GM21529 (cell line): Measurements from ENCODE around the gene PDXK.

Experiments
- ATAC-seq: cut with Tn5 transposase; IDR thresholded peaks from one replicate; pipeline ENCODE4 v1.9.1; 2021; ENCODE audit not compliant: unreplicated experiment

PDXK gene

DNA sequence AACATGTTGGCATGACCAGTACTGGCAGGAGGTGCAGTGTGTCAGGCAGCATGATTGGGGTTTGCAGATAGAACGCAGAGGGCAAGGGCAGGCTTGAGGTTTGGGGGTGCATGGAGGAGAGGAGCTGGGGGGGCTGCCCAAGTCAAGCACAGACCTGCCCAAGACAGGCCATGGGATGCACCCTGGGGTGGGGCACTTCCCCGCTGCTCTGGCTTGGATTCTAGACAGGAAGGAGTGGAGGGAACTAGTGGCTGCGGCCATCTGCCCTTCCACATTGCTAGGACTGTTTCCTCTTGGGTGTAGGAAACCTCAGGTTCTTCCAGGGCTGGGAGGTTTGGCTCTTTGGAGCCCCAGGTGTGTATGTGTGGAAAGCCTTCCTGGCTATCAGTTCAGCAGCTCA lies 3.0 kb downstream of the PDXK start:
- ATAC-seq = no peak

DNA sequence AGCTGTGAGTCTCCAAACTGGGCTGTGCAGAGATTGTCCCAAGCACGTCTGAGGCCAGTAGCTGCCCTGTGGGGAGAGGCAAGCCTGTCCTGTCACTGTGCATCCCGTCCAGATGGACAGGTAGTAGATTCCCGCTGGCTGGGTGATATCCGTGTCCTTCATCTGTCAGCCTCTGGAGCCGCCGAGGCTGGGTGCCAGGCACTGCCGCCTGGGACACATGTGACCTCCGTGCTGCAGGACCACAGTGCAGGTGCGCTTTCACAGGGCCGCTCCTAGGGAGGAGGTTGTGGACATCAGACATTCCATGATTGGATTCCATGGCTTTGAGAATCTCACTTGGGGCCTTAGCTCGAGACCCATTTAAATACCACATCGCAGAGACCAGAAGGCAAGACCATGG lies 4.7 kb downstream of the PDXK start:
- ATAC-seq = no peak

DNA sequence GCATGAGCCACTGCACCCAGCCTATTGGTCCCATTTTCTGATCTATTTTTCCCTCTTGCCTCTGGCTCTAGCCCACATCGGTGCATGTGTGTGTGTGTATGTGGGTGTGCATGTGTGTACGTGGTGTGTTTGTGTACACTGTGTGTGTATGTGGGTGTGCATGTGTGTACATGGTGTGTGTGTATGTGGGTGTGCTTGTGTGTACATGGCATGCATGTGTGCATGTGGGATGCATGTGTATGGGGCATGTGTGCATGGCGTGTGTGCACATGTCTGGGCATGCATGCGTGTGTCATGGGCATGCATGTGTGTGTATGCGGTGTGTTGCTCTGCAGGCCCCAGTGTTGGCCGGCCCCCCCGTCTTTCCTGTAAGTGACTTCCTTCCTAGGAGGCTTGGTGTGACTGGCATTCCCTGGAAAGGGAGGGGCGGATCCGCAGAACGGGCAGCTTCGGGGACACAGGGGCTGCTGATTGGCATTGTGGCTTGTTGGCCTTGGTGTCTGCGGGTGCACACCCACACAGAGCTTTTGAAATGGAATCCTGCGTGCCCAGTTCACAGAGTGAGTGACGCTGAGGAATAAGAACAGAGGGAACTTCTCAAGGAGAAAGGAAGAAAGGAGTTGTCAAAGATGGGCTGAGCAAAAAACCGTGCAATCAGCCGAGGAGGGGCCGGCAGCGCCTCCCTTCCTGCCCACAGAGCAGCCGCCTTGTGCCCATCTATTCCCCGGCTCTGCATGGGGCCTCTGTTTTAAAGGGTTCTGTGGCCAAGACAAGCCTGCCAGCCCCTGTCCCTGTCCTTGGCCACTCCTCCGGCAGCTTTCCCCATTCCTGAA lies 8.0 kb downstream of the PDXK start:
- ATAC-seq = no peak

DNA sequence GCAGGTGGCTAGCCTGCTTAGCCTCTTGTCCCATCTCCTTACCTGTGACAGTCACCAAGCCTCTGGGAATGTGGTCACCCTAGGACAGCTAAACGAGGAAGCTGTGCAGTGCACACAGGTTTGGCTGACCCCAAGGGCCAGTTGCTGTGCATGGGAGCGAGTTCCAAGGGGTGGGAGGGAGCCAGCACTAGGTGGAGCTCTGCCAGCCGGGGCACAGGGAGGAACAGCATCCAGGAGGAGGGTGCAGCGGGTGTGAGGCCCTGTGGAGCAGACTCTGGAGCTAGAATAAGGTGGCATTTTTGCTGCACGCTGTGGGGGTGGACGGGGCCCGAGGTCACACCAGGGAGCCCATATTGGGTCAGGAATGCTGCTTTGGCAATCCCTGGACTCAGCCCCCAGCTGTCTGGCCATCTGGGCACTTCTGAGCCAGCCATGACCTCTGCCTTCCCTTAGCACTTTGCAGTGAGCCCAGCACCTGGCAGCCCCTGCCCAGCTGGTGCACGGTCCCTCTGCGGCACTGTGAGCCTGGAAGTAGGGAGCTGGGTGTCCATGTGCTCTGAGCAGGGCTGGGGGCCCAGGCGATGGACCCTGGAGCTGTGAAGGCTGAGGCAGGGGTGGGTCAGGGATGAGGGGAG lies 8.7 kb downstream of the PDXK start:
- no peak for ATAC-seq

DNA sequence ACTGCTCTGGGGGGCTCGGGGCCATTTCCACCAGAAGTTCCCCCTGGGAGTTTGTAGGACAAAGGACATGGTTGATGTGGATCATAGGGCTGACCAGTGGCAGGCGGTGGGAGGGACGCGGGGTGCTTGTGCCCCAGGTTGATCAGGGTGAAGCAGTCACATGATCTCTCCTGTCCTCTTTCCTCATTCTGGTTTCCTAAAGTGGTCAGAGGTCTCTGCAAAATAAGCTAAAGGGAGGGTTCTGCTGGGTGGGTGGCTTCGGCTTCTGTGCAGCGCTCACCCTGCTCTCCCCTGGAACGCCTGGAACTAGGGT lies 9.2 kb downstream of the PDXK start:
- ATAC-seq = peak; percentile 5

DNA sequence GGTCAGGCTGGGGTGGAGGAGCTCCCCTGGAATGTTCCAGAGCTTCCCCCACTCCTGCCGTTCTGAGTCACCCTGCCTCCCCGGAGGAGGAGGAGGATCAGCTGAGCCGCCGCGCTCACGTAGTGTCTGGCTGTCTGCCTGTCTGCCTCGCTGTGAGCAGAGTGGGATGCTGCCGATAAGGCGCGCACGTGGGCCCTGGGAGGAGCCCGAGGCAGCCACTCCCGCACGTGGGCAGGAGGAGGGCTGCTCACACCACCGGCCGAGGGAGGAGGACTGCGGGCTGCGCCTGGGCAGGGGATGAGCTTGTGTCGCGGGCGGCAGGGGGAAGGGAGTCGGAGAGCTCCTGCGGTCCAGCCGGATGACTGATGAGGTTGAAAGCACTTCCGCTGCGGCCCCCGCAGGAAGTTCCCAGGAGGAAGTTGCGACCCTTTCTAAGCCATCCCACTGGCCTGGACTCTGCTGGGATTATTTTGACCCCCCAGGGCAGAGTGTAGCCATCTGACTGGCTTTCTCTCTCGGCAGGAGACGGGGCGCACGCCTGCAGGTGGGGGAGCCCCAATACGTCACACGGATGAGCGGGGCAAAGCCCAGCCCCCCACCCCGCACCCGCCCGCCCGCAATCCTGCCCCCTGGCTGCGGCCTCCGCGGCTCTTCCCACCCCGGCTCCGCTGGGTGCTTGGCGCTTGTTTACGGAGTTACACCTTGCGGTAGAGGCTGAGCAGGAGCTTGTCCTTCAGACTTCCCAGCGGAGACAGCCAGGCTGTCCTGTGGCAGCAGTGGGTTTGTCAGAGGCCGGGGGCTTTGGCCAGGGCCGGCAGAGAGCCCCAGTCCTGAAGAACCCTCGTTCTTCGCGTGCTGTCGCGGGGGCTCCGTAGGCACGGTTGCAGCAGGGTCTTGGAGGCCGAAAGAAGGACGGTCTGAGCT lies 9.8 kb downstream of the PDXK start:
- ATAC-seq = peak; percentile 66

DNA sequence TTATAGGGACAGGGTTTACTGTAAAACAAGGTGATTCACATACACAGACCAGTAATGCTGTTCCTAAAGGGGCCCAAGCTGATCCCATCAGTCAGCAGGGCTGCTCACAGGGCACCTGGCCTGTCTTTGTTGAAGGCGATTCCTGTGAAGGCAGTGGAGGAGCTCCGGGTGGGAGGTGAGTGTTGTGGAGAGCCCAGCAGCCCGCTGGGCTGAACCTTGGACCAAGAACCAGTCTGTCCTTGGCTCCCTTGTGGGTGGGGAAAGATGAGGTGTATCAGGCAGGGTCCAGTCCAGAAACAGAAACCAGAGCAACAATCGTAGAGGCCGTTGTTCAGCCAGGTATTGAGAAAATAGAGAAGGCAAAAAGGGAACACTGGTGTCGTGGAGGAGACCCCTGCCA lies 12.5 kb downstream of the PDXK start:
- ATAC-seq = no peak

DNA sequence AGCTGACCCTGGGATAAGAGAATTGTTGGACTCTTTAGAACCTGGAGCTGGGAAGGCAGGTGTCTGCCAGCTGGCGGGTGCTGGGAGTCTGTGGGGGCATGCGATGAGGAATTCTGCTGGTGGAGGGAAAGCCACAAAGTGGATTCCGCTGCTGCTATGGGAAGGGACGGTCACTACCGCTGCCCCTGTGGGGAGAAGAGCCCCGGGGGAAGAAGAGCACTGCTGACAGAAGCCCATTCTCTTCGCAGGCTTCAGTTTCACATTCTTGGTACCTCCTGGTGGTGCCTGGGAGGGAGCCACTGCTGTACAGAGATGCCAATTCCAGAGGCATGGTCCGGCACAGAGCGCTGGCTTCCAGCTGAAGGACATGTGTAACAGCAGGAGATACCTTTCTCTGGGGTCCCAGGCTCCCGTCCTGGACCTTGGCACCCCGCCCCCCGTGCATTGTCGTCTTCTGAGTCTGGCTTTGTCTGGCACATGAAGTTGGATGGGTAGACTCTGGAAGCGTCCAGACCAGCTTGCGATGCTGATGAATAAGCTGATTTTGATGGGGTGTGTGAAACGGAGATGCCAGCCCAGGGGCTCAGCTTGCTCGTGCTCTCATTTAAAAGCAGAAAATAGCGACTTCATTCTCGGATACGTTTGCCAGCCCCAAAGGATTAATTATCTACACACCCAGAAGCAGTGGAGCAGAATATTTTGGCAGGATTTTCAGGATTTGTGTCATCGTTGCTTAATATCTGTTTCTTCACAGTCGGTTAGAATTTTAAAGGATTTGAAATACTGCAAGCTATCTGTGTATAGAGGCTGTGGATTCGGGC lies 13.2 kb downstream of the PDXK start:
- ATAC-seq = no peak

DNA sequence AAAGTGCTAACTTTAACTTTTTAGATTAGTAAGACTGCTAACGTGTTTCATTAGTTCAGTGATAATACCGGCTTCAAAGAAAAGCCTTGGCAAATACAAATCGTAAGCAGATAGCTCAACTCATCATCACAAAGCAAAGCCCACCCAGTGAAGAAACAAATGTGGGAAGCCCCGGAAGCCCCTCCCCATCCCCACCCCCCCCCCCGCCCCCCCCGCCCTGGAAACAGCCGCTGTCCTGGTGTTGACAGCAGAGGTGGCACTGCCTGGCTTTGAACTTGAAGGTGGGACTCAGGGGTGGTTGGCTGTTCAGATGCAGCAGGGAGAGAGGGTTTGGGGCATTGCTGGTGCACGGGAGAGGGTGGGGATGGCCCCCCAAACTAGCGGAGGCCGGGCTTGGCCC lies 14.1 kb downstream of the PDXK start:
- no peak for ATAC-seq

DNA sequence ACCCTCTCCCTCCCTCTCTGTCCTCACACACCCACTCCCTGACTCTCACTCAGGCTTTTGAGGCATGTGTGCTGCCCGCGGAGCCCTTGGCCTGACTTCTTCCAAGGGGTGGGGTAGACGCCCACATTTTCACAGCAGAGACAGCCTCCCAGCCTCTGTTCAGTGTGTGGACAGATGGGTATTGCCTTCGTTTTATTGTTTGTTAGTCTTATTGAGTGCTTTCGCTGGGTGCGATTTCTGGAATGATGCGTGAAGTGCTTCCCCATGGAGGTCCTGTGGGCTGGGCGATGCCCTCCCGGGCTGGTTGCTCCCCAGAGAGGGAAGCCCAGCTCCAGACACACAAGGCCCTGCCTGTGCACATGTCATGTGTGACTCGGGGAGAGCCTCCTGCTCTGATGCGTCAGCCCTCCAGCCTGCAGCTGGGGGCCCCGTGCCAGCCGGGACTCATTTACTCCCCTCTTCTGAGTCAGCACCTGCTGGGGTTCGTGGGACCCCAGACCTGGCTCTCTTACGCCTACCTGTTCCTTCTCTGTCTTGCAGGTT lies 14.7 kb downstream of the PDXK start:
- ATAC-seq = no peak

DNA sequence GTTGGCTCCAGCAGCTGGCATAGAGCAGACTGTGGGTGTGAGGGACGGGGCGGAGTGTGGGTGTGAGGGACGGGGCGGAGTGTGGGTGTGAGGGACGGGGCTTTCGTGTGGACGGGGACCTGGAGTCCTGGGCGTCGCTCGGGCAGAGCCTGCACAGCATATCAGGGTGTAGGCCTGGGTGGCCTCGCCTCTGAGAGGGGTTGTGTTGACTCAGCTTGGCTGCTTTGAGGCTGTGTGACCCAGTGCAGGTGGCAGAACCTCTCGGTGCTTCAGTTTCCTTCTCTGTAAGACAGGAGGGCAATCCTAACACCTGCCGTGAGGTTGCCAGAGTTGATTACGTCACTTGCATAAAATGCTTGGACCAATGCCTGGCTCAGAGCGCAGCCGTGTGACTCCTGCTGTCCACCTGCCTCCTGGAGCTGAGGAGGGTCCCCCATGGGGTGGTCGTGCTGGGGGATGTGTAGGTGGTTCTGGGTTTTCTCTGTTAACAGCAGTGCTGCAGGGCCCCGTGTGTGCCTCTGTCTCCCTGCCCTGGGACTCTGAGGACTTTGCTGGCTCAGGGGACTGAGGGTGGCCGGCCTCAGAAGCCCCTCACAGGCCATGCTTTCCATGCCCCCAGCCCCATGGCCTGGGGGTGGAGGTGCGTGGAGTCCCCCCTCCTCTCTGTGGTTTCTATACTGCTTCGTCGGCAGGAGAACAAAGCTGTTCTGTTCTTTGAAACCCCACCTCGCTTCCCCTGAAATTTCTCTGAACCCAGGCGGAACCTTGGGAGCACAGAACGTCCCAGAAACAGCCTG lies 15.4 kb downstream of the PDXK start:
- ATAC-seq = no peak

DNA sequence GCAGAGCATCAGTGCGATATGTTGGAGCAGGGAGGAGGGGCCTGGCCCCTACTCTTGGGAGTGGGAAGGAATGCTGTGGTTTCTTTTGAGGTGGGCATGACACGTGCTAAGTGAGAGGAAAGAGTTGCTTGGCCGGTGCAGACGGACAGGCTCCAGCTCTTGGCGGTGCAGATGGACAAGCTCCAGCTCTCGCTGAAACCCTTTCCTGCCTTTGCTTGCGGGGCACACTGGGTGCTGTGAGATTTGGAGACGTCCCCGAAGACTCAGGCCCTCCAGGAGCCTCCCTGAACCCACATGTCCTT lies 15.9 kb downstream of the PDXK start:
- no peak for ATAC-seq

DNA sequence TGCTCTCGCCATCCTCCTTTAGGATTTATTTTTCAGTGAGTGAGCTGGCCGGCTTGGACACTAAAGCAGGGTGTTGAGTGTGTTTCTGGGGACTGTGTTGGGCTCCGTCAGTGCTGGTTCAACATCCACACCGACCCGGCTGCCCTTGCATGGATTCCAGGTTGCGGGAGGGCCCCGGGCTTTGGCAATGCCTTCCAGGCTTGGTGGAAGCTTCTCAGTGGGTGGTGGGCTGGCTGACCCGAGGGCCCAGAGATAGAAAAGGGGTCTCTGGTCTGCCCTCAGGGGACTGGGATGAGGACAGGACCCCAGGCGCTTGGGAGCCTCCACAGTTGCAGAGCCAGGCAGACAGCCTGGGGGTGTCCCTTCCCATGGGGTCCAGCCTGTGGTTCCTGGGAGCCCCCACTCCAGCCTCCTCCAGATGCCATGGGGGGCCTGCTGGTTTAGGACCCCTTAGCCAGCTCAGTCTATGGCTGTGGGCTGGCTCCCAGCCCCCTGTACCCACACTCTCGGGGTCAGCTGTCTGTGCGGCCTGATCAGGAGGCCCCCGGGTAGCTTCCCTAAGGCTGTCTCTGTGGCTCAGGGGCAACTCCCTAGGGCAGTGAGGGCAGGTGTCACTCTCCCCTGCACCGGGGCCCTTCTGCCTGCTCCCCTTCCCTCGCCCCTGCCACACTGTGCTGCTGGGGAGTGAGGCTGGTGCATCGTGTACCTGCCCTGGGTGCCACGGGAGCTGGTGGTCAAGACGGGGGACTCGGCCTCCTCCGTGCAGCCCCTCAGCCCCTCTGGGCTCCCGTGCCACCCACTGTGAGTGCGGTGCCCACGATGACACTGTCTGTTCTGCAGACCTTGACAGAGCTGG lies 16.5 kb downstream of the PDXK start:
- no peak for ATAC-seq

DNA sequence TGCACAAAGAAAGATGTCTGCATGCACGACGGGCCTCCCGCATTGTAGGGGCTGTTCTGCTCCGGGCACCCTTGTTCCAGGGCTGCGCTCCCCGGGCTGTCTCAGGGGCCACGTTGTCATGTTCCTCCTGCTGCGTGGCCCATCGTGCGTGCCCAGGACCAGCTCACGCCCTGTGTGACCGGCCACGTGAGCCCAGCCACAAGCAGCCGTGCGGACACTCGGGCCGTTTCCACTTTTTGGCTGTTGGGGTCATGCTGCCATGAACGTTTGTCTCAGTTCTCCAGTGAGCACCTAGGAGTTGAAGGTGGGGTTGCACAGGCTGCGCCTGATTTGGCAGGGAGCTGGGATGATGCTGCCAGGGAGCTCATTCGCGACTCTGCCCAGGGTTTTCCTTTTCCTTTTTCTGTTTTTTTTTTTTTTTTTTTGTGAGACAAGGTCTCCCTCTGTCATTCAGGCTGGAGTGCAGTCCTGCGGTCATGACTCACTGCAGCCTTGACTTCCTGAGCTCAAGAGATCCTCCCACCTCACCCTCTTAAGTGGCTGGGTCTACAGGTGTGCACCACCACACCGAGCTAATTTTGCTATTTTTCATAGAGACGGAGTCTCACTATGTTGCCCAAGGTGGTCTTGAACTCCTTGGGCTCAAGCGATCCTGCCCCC lies 17.4 kb downstream of the PDXK start:
- ATAC-seq = no peak

DNA sequence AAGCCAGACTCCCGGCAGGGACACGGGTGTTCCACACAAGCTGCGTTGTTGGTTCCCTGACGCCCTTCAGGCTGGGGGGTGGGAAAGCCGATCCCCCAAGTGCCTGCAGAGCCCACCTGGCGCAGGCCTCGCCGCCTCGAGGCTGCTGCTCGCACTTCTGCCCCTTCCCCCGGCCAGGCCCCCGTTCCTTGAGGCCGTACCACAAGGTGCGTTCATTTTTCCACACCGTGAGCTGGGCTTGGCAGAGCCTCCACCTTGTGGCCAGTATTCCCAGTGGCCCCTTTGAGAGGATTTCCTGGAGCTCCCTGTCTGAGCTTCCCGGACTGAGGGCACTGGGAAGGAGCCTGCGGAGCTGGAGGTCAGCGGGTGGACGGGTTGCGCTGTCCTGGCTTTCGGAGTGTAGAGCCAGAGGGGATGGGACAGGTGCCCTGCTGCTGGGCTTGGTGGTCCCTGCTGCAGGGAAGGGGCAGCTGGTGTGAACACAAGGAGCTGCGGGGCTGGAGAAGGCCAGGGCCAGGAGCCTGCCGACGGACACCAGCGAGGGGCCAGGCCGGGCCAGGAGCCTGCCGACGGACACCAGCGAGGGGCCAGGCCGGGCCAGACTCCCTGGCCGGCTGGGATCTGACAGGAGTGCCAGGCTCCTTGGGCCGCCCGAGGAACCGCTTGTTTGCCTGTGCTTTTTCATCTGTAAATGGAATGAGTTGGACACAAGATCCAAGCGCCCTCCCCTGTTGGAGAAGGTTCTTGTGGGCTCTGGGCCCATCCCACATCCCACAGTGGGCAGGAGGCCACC lies 18.4 kb downstream of the PDXK start:
- ATAC-seq = no peak

DNA sequence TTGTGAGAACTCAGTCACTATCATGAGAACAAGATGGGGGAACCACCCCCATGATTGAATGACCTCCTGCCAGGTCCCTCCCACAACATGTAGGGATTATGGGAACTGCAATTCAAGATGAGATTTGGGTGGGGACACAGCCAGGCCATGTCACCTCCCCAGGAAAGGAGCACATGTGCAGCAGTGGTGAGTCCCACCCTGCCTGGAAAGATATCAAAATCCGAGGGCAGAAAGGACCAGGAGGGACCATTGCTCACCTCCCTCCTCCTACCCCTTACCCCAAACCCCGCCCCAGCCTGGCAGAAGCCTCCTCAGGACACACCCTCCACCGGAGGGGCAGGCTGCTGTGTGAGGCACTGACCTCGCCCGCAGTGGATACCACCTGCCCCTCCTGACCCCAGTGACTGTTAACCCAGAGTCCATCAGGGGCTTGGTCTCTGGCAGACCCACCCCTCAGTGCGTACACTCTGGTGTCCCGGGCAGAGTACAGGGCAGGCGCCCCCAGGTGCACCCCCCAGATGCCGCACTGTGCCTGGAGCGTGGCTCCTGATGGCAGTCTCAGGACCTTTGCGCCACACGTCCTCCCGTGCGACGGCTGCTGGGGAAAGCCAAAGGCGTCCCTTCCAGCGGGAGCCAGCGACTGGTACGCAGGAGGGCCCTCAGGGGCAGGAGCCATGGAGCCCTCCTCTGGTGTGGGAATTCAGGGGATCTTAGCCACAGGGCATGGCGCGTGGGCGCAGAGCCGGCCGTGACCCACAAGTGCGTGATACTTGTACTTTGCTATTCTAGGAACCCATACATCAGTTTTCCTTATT lies 20.9 kb downstream of the PDXK start:
- ATAC-seq = no peak
